HL-60/S4 treated with retinoic acid at 250 ng/mL for 4 days and 3 days (cell line): ENCODE results near the gene USP37.
"Not testable (repeated sequence)": the region's sequence is repeated elsewhere in the genome, so short reads cannot be mapped to it uniquely, and the experiment has no call there.

Experiments used
- in situ Hi-C: fragments of 300-500 bp; cut with MboI; formaldehyde crosslinking; loops from 2 replicates; pipeline ENCODE4 v1.7.0; 2022; ENCODE audit warnings: low sequenced_read_pairs

Gene USP37

GRCh38 chr2:218557941-218558340 is 10.2 kb downstream of the USP37 start:
- in situ Hi-C loops = no loop called here

- in situ Hi-C loops = no loop called here
Measured at GRCh38 chr2:218555527-218555926, 12.6 kb downstream of the USP37 start.

DNA sequence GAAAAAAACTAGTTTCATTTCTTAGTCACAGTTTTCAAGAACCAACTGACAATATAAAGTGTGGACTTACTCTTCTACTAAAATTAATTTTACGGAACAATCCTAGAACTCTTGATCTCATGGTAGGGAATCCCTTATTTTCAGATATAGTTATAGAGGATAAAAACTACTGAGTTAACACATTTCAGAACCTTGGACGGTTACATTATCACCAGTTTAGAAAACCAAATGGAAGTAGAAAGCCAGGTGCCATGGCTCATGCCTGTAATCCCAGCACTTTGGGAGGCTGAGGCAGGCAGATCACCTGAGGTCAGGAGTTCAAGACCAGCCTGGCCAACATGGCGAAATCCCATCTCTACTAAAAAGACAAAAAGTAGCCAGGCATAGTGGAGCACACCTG is 13.9 kb downstream of the USP37 start:
- in situ Hi-C loops = not testable (repeated sequence)

DNA sequence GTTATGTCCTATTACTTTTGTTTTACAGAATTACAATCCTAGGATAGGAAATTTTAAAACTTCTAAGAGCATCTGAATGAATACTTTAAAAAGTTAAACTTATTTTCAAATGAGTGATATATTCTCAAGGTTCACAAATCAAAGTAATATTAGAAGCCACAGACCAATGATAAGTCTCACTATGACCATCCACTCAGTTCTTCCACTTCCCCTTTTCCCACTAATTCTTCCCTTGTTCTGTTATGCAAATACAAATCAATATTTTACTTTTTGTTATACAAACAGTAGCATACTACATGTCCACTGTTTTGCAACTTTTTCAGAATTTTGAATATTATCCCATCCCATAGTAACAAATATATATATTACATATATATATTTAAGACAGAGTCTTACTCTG is 20.2 kb downstream of the USP37 start:
- in situ Hi-C loops = no loop called here

- in situ Hi-C loops = no loop called here
Measured at GRCh38 chr2:218547511-218547910, 20.6 kb downstream of the USP37 start.

DNA sequence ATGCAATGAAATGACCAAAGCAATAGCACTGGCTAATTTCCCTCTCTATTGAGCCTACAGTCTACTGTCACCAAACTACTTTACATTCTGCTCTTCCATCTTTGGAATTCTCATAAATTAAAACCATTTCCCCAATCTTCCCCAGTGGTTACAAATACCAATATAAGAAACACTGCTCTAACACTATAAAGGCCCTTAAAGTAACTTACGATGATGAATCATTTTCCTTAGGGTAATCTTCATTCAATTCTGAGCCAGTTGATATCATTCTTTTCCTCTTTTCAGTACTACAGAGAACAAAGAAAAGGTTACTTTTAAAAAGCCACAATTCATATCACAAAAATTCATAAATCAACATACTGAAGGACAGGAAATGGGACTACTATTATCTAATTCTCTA is 22.1 kb downstream of the USP37 start:
- in situ Hi-C loops = no loop called here

- in situ Hi-C loops = no loop called here
Measured at GRCh38 chr2:218540015-218540414, 28.1 kb downstream of the USP37 start.

DNA sequence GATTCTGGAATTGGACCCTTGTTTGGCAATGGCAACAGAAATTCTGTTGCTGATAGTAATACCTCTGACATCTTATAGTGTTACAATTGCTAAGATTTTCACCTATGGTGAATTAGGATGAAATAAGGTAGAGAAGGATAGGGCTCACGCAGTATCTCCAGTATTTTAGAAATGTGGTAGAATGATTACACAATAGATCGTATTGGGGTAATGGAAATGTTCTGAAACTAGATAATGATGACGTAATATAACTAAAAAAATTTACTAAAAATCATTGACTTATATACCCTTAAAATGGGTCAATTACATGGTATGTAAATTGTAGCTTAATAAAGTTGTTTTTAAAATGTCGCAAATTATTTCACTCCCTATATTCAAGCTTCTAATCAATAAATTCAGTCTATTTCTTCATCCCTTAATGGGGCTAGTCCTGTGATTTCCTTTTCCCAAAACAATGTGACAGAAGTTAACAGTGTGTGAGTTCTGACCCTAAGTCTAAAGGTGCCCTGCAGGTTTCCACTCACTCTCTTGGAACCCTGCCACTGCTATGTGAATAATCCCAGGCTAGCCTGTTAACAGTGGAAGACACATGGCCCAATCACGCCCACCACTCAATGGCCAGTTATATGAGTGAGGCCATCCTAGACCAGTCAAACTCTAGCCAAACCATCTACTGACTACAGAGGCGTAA is 31.2 kb downstream of the USP37 start:
- in situ Hi-C loops = no loop called here

DNA sequence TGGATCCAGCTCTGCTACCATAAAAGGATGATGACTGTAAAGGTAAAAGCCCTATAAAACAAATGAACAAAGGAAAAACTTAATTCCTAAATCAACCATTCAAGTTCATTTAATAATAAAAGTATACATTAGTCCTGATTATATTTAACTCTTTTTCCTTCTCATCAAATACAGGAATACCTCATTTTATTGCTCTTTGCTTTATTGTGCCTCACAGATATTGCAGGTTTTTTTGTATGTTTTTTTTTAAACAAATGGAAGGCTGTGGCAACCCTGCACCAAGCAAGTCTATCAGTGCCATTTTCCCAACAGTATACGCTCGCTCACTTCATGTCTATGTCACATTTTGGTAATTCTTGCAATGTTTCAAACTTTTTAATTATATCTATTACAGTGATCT is 38.2 kb downstream of the USP37 start:
- in situ Hi-C loops = no loop called here

GRCh38 chr2:218528409-218528808 is 39.7 kb downstream of the USP37 start:
- in situ Hi-C loops = not testable (repeated sequence)

DNA sequence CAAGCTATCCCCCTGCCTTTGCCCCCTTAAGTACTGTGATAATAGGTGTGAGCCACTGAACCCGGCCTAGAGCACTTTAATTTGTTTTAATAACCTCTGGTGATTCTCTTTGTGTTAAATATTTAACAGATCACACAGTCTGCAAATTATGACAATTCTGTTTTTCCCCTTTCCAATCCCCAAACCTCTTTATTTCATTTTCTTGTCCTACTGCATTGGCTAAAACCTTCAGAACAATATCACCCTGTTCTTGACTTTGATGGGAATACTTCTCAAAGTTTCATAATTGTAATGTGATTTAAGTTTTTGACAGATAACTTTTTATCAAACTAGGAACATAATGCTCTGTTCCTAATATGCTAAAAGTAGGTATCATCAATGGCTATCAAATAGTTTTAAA is 44.5 kb downstream of the USP37 start:
- in situ Hi-C loops = no loop called here

DNA sequence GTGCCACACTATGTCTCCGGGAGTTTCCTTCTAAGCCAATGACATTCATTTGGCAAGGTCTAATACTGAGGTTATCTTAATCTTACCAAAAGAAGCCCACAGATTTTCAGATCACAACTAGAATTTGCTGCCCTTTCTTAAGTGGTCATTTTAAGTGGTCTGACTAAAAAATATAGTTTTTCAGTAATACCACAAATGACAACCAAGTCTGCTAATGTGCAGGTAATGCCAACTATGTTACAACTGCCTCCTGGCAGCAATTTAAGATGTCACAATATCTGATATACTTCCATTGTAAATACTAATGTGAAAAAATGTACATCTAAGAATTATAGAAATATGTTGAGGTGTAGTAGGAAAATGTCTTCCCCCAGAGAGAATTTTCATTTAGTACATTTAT is 49.3 kb downstream of the USP37 start:
- in situ Hi-C loops = no loop called here

GRCh38 chr2:218517434-218518206 is 50.5 kb downstream of the USP37 start:
- in situ Hi-C loops = no loop called here

DNA sequence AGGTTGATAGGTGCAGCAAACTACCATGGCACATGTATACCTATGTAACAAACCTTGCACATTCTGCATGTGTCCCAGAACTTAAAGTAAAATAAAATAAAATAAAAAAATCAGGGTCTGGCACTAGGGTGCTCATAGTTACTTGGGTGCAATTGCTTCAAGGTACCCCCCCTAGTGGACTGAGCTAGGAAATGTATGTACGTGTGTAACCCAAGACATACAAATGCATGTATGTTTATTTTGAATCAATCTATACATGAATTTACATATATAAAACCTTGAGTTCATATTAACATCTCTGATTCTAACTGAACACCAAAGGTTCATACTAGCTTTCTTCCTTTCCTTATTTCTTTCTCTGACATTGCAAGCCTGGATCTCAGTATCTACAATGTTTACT is 51.5 kb downstream of the USP37 start:
- in situ Hi-C loops = no loop called here

DNA sequence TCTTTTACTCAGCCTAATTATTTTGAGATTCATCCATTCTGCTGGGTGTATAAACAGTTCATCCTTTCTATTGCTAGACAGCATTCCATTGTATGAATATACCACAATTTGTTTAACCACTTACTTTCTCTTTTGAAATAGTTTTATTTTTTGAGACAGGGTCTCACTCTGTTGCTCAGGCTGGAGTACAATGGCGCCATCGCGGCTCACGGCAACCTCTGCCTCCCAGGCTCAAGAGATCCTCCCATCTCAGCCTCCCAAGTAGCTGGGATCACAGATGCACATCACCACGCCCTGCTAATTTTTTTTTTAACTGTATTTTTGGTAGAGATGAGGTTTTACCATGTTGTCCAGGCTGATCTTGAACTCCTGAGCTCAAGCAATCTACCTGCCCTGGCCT is 54.5 kb downstream of the USP37 start:
- in situ Hi-C loops = no loop called here

DNA sequence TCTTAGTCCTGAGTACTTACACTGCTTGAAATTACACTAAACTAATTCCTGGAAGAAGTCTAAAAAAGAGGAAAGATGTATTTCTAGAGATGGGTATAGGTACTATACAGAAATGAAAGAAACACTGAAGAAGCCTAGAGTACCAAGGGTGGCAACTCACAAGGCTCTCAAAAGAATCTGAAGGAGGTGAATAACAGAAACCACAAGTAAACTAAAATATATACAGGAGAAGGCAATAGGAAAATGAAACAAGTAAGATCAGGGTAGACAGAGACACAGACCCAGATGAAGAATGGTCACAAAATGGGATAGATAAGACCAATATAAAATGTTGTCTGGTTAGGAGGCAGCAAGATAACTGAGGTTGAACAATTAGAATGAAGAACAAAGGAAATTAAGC is 59.9 kb downstream of the USP37 start:
- in situ Hi-C loops = no loop called here

DNA sequence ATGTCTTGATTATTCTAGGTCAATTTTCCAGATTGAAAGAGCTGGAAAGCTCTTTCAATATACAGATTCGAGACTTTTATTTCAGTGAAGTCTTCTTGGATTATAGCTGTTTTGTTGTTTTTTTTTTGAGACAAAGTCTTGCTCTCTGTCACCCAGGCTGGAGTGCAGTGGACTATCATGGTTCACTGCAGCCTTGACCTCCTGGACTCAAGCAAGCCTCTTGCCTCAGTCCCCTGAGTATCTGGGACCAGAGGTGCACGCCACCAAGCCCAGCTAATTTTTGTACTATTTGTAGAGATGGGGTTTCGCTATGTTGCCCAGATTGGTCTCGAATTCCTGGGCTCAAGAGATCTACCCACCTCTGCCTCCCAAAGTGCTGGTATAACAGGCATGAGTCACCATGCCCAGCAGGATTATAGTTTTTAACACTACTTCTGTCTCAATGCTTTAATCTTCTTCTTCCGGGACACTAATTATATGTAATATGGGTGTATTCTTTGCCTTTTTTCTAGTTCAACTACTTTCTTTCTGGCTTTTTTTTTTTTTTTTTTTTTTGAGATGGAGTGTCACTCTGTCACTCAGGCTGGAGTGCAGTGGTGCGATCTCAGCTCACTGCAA is 62.3 kb downstream of the USP37 start:
- in situ Hi-C loops = no loop called here

- in situ Hi-C loops = no loop called here
Measured at GRCh38 chr2:218501665-218502064, 66.5 kb downstream of the USP37 start.

DNA sequence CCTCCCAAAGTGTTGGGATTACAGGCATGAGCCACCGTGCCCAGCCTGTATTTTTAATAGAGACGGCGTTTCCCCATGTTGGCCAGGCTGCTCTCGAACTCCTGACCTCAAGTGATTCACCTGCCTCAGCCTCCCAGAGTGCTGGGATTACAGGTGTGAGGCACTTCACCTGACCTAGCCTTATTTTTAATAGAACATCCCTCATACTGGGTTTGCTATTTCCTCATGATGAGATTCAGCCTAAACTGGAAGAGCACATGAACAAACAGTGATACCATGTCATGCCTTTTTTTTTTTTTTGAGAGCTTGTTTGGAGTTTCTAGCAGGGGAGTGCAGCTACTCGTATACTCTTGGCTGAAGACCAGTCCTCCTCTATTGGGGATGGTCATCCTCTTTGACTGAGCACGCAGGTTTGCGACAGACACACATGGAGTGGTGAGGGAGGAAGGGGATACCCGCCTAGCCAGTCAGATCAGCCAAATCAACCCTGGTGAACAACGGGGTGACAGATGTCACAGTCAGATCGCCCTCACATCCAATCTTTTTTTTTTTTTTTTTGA is 67.6 kb downstream of the USP37 start:
- in situ Hi-C loops = no loop called here

DNA sequence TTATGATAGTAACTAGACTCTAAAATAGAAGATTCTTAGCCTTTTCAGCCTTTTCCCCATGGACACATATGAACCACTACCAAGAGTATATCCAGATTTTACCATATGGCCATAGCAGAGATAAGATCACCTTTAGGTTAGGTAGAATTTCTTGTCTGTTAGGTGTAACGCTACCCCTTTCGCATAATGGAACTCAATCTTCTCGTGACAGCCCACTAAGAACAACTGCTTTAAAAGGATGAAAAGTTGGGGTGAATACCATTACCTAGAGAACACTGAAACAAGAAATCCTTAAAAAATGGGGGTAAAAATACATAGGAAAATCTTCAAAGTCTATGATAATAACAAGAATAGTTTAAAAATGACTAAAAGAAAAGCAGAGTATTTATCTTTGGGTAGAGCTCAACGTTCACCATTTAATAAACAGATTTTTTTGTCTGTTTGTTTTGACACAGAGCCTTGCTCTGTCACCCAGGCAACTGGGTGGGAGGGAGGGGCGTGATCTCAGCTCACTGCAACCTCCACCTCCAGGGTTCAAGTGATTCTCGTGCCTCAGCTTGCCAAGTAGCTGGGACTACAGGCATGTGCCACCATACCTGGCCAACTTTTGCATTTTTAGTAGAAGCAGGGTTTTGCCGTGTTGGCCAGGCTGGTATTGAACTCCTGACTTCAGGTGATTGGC is 82.0 kb downstream of the USP37 start:
- in situ Hi-C loops = no loop called here

DNA sequence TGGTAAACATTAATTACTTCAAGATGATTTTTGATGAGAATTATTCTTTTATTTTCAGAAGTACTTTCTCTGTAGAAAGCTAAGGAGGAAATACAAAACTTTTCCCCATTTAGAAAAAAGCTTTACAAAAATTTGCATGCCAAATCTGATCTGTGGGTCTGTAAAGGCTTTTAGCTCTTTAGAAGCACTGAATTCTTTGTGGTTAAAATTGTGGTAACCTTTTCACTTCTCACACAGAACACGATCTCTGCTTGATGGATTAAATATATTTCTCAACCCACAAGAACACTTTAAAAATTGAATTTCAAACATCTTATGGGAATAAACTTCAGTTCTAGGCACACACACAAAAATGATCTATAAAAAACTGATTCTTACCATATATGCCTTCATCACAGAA is 85.5 kb downstream of the USP37 start:
- in situ Hi-C loops = no loop called here
